H9 (cell line): Measurements from ENCODE around the gene CHN1. TPM values are rescaled to one million over a fixed set of nuclear protein-coding genes. Genes with fewer than 3 reads are reported as not detected.

Source experiments
- DNase-seq: peaks from one replicate; pipeline ENCODE4 v3.0.0-alpha.2; 2017
- H2AFZ ChIP-seq: one replicate; pipeline ENCODE4 v1.6.1; 2013; ENCODE audit warnings: mild to moderate bottlenecking, low read length, control low read depth, moderate library complexity
- H2AK5ac ChIP-seq: 2 replicates; pipeline ENCODE4 v1.6.1; 2013; ENCODE audit warnings: low read length, control low read depth, mixed read lengths; ENCODE audit not compliant: insufficient read length
- H2BK120ac ChIP-seq: one replicate; pipeline ENCODE4 v1.6.1; 2013; ENCODE audit warnings: low read depth, mild to moderate bottlenecking, low read length, control low read depth, inconsistent platforms; ENCODE audit not compliant: poor library complexity, severe bottlenecking
- H2BK12ac ChIP-seq: 2 replicates; pipeline ENCODE4 v1.6.1; 2013; ENCODE audit warnings: low read length, control low read depth, mixed read lengths, low read depth; ENCODE audit not compliant: insufficient read length
- H2BK15ac ChIP-seq: 2 replicates; pipeline ENCODE4 v1.6.1; 2013; ENCODE audit warnings: low read depth, low read length, control low read depth
- H2BK20ac ChIP-seq: one replicate; pipeline ENCODE4 v1.6.1; 2013; ENCODE audit warnings: low read depth, mild to moderate bottlenecking, low read length, control low read depth, inconsistent platforms; ENCODE audit not compliant: poor library complexity, severe bottlenecking
- H2BK5ac ChIP-seq: 2 replicates; pipeline ENCODE4 v1.6.1; 2013; ENCODE audit warnings: low read length, control low read depth, mixed read lengths; ENCODE audit not compliant: insufficient read length
- H3K14ac ChIP-seq: 2 replicates; pipeline ENCODE4 v1.6.1; 2013; ENCODE audit warnings: low read length, control low read depth; ENCODE audit not compliant: insufficient read depth
- H3K18ac ChIP-seq: 2 replicates; pipeline ENCODE4 v1.6.1; 2013; ENCODE audit warnings: low read depth, mild to moderate bottlenecking, mixed read lengths, low read length, control low read depth; ENCODE audit not compliant: insufficient read length
- H3K23ac ChIP-seq: 2 replicates; pipeline ENCODE4 v1.6.1; 2013; ENCODE audit warnings: low read length, control low read depth, mixed read lengths, low read depth; ENCODE audit not compliant: insufficient read length
- H3K23me2 ChIP-seq: 2 replicates; pipeline ENCODE4 v1.6.1; 2013; ENCODE audit warnings: low read depth, mild to moderate bottlenecking, mixed read lengths, low read length, control low read depth; ENCODE audit not compliant: insufficient read length, poor library complexity, severe bottlenecking
- H3K27ac ChIP-seq: 2 replicates; pipeline ENCODE4 v1.5.1; 2013; ENCODE audit warnings: low read length, control low read depth, mixed read lengths, low read depth; ENCODE audit not compliant: insufficient read length
- H3K27me3 ChIP-seq: 2 replicates; pipeline ENCODE4 v1.6.1; 2013; ENCODE audit warnings: low read length, control low read depth, inconsistent platforms; ENCODE audit not compliant: insufficient read depth
- H3K4ac ChIP-seq: 2 replicates; pipeline ENCODE4 v1.6.1; 2013; ENCODE audit warnings: low read depth, mild to moderate bottlenecking, control low read depth, inconsistent platforms, low read length, moderate library complexity
- H3K4me1 ChIP-seq: 2 replicates; pipeline ENCODE4 v1.6.1; 2013; ENCODE audit warnings: low read length, control low read depth, inconsistent platforms; ENCODE audit not compliant: insufficient read depth
- H3K4me2 ChIP-seq: 2 replicates; pipeline ENCODE4 v1.6.1; 2013; ENCODE audit warnings: low read length, control low read depth, mixed read lengths; ENCODE audit not compliant: insufficient read length, insufficient read depth
- H3K56ac ChIP-seq: 2 replicates; pipeline ENCODE4 v1.6.1; 2013; ENCODE audit warnings: low read depth, mild to moderate bottlenecking, mixed read lengths, low read length, control low read depth; ENCODE audit not compliant: insufficient read length
- H3K79me1 ChIP-seq: 2 replicates; pipeline ENCODE4 v1.6.1; 2013; ENCODE audit warnings: low read depth, mild to moderate bottlenecking, moderate library complexity, low read length, control low read depth, inconsistent platforms; ENCODE audit not compliant: insufficient read depth, poor library complexity, severe bottlenecking
- H3K79me2 ChIP-seq: 2 replicates; pipeline ENCODE4 v1.6.1; 2013; ENCODE audit warnings: low read length, control low read depth, inconsistent platforms; ENCODE audit not compliant: insufficient read depth
- H3K9ac ChIP-seq: 2 replicates; pipeline ENCODE4 v1.6.1; 2013; ENCODE audit warnings: low read length, control low read depth, mixed read lengths; ENCODE audit not compliant: insufficient read length; ENCODE audit errors: extremely low read depth
- H3K9me3 ChIP-seq: one replicate; pipeline ENCODE4 v1.6.1; 2013; ENCODE audit warnings: low read depth, low read length, inconsistent platforms; ENCODE audit not compliant: control insufficient read depth
- H3T11ph ChIP-seq: one replicate; pipeline ENCODE4 v1.6.1; 2013; ENCODE audit warnings: mild to moderate bottlenecking, low read length, control low read depth, inconsistent platforms
- H4K20me1 ChIP-seq: one replicate; pipeline ENCODE4 v1.6.1; 2013; ENCODE audit not compliant: control insufficient read depth, insufficient read length, insufficient read depth
- H4K5ac ChIP-seq: 2 replicates; pipeline ENCODE4 v1.6.1; 2013; ENCODE audit warnings: low read depth, mild to moderate bottlenecking, mixed read lengths, low read length, control low read depth; ENCODE audit not compliant: insufficient read length
- H4K8ac ChIP-seq: replicated peaks from 2 replicates; pipeline ENCODE4 v1.6.1; 2013; ENCODE audit warnings: low read length, control low read depth, mixed read lengths, low read depth; ENCODE audit not compliant: insufficient read length
- H4K91ac ChIP-seq: 2 replicates; pipeline ENCODE4 v1.6.1; 2013; ENCODE audit warnings: low read depth, mild to moderate bottlenecking, moderate library complexity, mixed read lengths, low read length, control low read depth; ENCODE audit not compliant: insufficient read length
- H3K27ac Mint-ChIP-seq, 3 experiments: 2 replicates in 2 of 3; 3 replicates in 1 of 3; pipeline ENCODE4 v1.8.0; 2020 to 2021; ENCODE audit warnings: mixed read lengths in 3 of 3, mild to moderate bottlenecking in 1 of 3, moderate library complexity in 1 of 3
- H3K27me3 Mint-ChIP-seq: 2 replicates; pipeline ENCODE4 v1.8.0; 2021; ENCODE audit warnings: low read depth, mild to moderate bottlenecking, moderate library complexity, mixed read lengths
- H3K36me3 Mint-ChIP-seq, 3 experiments: 2 replicates in 2 of 3; 3 replicates in 1 of 3; pipeline ENCODE4 v1.8.0; 2020 to 2021; ENCODE audit warnings: low read depth in 3 of 3, mixed read lengths in 3 of 3; ENCODE audit not compliant: insufficient read depth in 1 of 3
- H3K4me1 Mint-ChIP-seq, 2 experiments: 2 replicates each; pipeline ENCODE4 v1.8.0; 2020; ENCODE audit warnings: mixed read lengths in 2 of 2
- H3K4me3 Mint-ChIP-seq, 2 experiments: 2 replicates in 1 of 2; 3 replicates in 1 of 2; pipeline ENCODE4 v1.8.0; 2020 to 2021; ENCODE audit warnings: mild to moderate bottlenecking in 2 of 2, mixed read lengths in 2 of 2, moderate library complexity in 1 of 2
- H3K9me3 Mint-ChIP-seq, 2 experiments: 2 replicates in 1 of 2; 3 replicates in 1 of 2; pipeline ENCODE4 v1.8.0; 2020; ENCODE audit warnings: mild to moderate bottlenecking in 2 of 2, mixed read lengths in 2 of 2, moderate library complexity in 1 of 2
- CTCF ChIP-seq: fragments of 200-600 bp; sonication (generic); conservative IDR thresholded peaks from 3 replicates; pipeline ENCODE4 v1.8.0; 2021; ENCODE audit warnings: antibody characterized with exemption, mild to moderate bottlenecking
- WGBS: extraction: QIAGEN DNeasy Blood & Tissue Kit; methylation state at CpG from one replicate; pipeline ENCODE4 v1.1.7; 2013; ENCODE audit warnings: missing lambda C conversion rate, low lambda C conversion rate, mixed read lengths; ENCODE audit not compliant: insufficient read length; ENCODE audit errors: extremely low coverage; 5-methylcytosine and 5-hydroxymethylcytosine counted together
- total RNA-seq: library from RNA; stranded (reverse); gene quantifications from 2 replicates; pipeline ENCODE4 v1.2.1, GENCODE V29; 2021

Gene CHN1
- total RNA-seq, 1 experiment from 2014 or later, result 33.9 TPM

- Mint-ChIP-seq H3K4me1 (peaks cover 6% of the 10 kb centered on the region in 2 experiments; a peak in 3 of 4 replicates), H3K36me3 (peaks cover 0 to 4% (median 3%) of the 10 kb centered on the region in 3 experiments; a peak in 1 of 7 replicates), H3K27me3 (no peaks in the 10 kb centered on the region; the same call in 1 of the 2 replicates), H3K9me3 (peaks cover 0 to 6% of the 10 kb centered on the region in 2 experiments; a peak in 2 of 5 replicates), H3K4me3 (no peak overlapping the region), H3K27ac (no peak overlapping the region)
- H4K5ac ChIP-seq, result no peak overlapping the region
- H2BK20ac ChIP-seq, result no peak overlapping the region
- H3K18ac ChIP-seq, result no peak overlapping the region
- no peaks in the 10 kb centered on the region for H3K27me3 ChIP-seq
- H3T11ph ChIP-seq, result no peak overlapping the region
- H3K27ac ChIP-seq, result no peak overlapping the region
- H3K23ac ChIP-seq, result no peak overlapping the region
- H3K23me2 ChIP-seq, result no peaks in the 10 kb centered on the region
- H3K79me2 ChIP-seq, result no peaks in the 10 kb centered on the region
- TF ChIP-seq CTCF, result no peak
- DNase-seq, result no peak
- no peak overlapping the region for H3K4ac ChIP-seq
- H2BK15ac ChIP-seq, result no peak overlapping the region
- H4K8ac ChIP-seq, result no peak overlapping the region
- no peak overlapping the region for H4K91ac ChIP-seq
- no peak overlapping the region for H2AK5ac ChIP-seq
- no peak overlapping the region for H3K4me2 ChIP-seq
- WGBS, result no CpG with 5 or more reads among the region's 5 CpGs
- H3K4me1 ChIP-seq, result no peaks in the 10 kb centered on the region
- no peak overlapping the region for H2AFZ ChIP-seq
- no peak overlapping the region for H3K56ac ChIP-seq
- no peak overlapping the region for H3K9ac ChIP-seq
- no peak overlapping the region for H2BK12ac ChIP-seq
- no peaks in the 10 kb centered on the region for H4K20me1 ChIP-seq
- H3K14ac ChIP-seq, result no peak overlapping the region
- H3K9me3 ChIP-seq, result no peaks in the 10 kb centered on the region
- no peak overlapping the region for H2BK5ac ChIP-seq
- H2BK120ac ChIP-seq, result no peak overlapping the region
- no peaks in the 10 kb centered on the region for H3K79me1 ChIP-seq
Observed at GRCh38 chr2:175017618-175018414, 12.6 kb upstream of the CHN1 start.
